WTC11 (cell line): Measurements from ENCODE around the gene YTHDF1.

Source experiments
- CTCF ChIP-seq: fragments of 200-600 bp; IDR thresholded peaks from 2 replicates; pipeline ENCODE4 v1.8.0; 2022; ENCODE audit warnings: antibody characterized with exemption
- MAX ChIP-seq: sonication (generic); formaldehyde crosslinking; IDR thresholded peaks from 2 replicates; pipeline ENCODE4 v1.8.0; 2022; ENCODE audit warnings: mild to moderate bottlenecking, missing genetic modification reagents

GRCh38 chr20:63202021-63202420 is 13.9 kb downstream of the YTHDF1 start:
- TF ChIP-seq MAX (CRISPR knock-in tag) = no peak
- no peak for TF ChIP-seq CTCF
